ENCODE results near the gene TCF3. TPM values are rescaled to one million over a fixed set of nuclear protein-coding genes. Genes with fewer than 3 reads are reported as not detected.
A peak's percentile ranks its signal among the peaks of the same experiment; 100 is the strongest.
"Not testable (repeated sequence)": the region's sequence is repeated elsewhere in the genome, so short reads cannot be mapped to it uniquely, and the experiment has no call there.

The TCF3 gene
- total and polyA plus RNA-seq, 4 donors = 5.2 to 119 (median 12.8) TPM

DNA sequence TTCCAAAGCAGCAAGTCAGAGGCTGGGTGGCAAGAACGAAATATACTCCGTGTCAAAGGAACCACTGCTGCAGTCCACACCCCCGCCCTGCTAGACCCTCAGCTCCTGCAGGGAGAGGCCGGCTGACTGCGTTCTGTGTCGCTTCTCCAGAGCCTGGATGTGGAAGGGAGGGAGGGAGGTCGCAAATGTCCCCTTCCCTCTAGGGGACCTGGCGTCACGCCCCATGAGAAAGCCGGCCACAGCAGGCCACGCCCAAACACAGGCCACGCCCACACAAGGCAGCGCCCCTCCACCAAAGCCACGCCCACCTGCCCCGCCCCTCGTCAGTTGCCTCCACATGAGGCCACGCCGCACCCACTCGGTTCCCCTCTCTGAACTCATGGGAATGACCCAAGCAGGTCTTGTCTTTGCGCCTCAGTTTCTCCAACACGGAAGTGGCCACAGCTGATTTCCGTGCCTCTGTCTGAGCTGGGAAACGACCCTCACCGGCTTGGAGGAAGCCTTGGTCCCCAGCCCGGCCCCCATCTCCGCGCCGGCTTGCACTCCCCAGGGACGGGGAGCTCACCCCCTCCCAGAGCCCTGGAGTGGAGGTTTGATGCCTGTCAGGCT is 38.4 kb upstream of the TCF3 start:
- H3K36me3 ChIP-seq (ENCODE audit: control insufficient read depth in 4 of 4, insufficient read depth in 3 of 4, low read depth in 1 of 4, low read length in 3 of 4) = no peaks in the 10 kb centered on the region
- H3K27ac ChIP-seq (ENCODE audit: low read depth in 1 of 2, low read length in 2 of 2) = no peak overlapping the region
- no peaks in the 10 kb centered on the region for H3K4me1 ChIP-seq (ENCODE audit: control insufficient read depth in 4 of 4, insufficient read depth in 4 of 4, low read length in 3 of 4)
- peaks cover 0 to 3% (median under 1%) of the 10 kb centered on the region in 4 donors for H3K9me3 ChIP-seq (ENCODE audit: control insufficient read depth in 4 of 4, low read length in 3 of 4)
- no peak overlapping the region for H3K4me3 ChIP-seq (ENCODE audit: low read depth in 1 of 3, low read length in 3 of 3)
- no peak overlapping the region for H3K9ac ChIP-seq (ENCODE audit: low read depth in 1 of 2, low read length in 2 of 2)
- 17% methylated on average over 29 of the region's 29 CpGs for WGBS
- no peak for TF ChIP-seq RAD21 (IDR thresholded peaks at IDR 0.05)
- TF ChIP-seq, protein P1, sequence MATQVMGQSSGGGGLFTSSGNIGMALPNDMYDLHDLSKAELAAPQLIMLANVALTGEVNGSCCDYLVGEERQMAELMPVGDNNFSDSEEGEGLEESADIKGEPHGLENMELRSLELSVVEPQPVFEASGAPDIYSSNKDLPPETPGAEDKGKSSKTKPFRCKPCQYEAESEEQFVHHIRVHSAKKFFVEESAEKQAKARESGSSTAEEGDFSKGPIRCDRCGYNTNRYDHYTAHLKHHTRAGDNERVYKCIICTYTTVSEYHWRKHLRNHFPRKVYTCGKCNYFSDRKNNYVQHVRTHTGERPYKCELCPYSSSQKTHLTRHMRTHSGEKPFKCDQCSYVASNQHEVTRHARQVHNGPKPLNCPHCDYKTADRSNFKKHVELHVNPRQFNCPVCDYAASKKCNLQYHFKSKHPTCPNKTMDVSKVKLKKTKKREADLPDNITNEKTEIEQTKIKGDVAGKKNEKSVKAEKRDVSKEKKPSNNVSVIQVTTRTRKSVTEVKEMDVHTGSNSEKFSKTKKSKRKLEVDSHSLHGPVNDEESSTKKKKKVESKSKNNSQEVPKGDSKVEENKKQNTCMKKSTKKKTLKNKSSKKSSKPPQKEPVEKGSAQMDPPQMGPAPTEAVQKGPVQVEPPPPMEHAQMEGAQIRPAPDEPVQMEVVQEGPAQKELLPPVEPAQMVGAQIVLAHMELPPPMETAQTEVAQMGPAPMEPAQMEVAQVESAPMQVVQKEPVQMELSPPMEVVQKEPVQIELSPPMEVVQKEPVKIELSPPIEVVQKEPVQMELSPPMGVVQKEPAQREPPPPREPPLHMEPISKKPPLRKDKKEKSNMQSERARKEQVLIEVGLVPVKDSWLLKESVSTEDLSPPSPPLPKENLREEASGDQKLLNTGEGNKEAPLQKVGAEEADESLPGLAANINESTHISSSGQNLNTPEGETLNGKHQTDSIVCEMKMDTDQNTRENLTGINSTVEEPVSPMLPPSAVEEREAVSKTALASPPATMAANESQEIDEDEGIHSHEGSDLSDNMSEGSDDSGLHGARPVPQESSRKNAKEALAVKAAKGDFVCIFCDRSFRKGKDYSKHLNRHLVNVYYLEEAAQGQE (IDR thresholded peaks at IDR 0.05) = no peak
- TF ChIP-seq SP1 (IDR thresholded peaks at IDR 0.05) = no peak
- TF ChIP-seq YY1 (IDR thresholded peaks at IDR 0.05) = no peak
- TF ChIP-seq NR2F2 (IDR thresholded peaks at IDR 0.05) = no peak
- no peak for TF ChIP-seq HNF4G (IDR thresholded peaks at IDR 0.05)
- TF ChIP-seq, protein P2, sequence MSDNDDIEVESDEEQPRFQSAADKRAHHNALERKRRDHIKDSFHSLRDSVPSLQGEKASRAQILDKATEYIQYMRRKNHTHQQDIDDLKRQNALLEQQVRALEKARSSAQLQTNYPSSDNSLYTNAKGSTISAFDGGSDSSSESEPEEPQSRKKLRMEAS (IDR thresholded peaks at IDR 0.05) = no peak
- TF ChIP-seq FOXA1 (IDR thresholded peaks at IDR 0.05) = no peak
- TF ChIP-seq HNF4A (conservative IDR thresholded peaks at IDR 0.05) = no peak
- TF ChIP-seq, protein P3, sequence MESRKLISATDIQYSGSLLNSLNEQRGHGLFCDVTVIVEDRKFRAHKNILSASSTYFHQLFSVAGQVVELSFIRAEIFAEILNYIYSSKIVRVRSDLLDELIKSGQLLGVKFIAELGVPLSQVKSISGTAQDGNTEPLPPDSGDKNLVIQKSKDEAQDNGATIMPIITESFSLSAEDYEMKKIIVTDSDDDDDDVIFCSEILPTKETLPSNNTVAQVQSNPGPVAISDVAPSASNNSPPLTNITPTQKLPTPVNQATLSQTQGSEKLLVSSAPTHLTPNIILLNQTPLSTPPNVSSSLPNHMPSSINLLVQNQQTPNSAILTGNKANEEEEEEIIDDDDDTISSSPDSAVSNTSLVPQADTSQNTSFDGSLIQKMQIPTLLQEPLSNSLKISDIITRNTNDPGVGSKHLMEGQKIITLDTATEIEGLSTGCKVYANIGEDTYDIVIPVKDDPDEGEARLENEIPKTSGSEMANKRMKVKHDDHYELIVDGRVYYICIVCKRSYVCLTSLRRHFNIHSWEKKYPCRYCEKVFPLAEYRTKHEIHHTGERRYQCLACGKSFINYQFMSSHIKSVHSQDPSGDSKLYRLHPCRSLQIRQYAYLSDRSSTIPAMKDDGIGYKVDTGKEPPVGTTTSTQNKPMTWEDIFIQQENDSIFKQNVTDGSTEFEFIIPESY (IDR thresholded peaks at IDR 0.05) = no peak
- TF ChIP-seq, protein P4, sequence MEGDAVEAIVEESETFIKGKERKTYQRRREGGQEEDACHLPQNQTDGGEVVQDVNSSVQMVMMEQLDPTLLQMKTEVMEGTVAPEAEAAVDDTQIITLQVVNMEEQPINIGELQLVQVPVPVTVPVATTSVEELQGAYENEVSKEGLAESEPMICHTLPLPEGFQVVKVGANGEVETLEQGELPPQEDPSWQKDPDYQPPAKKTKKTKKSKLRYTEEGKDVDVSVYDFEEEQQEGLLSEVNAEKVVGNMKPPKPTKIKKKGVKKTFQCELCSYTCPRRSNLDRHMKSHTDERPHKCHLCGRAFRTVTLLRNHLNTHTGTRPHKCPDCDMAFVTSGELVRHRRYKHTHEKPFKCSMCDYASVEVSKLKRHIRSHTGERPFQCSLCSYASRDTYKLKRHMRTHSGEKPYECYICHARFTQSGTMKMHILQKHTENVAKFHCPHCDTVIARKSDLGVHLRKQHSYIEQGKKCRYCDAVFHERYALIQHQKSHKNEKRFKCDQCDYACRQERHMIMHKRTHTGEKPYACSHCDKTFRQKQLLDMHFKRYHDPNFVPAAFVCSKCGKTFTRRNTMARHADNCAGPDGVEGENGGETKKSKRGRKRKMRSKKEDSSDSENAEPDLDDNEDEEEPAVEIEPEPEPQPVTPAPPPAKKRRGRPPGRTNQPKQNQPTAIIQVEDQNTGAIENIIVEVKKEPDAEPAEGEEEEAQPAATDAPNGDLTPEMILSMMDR (IDR thresholded peaks at IDR 0.05; ENCODE audit: low read depth, low read length, missing input control) = no peak
- no peak for TF ChIP-seq FOXA2 (IDR thresholded peaks at IDR 0.05)
- TF ChIP-seq, protein P5, sequence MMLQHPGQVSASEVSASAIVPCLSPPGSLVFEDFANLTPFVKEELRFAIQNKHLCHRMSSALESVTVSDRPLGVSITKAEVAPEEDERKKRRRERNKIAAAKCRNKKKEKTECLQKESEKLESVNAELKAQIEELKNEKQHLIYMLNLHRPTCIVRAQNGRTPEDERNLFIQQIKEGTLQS (IDR thresholded peaks at IDR 0.05) = no peak
- TF ChIP-seq JUND (IDR thresholded peaks at IDR 0.05) = no peak
- TF ChIP-seq RXRA (IDR thresholded peaks at IDR 0.05) = no peak
- peak; percentile 85 for DNase-seq (ENCODE audit: low spot score)
- peaks cover 2 to 7% (median 6%) of the 10 kb centered on the region in 4 donors for H3K27me3 ChIP-seq (ENCODE audit: control insufficient read depth in 4 of 4, insufficient read depth in 4 of 4, low read length in 3 of 4)

DNA sequence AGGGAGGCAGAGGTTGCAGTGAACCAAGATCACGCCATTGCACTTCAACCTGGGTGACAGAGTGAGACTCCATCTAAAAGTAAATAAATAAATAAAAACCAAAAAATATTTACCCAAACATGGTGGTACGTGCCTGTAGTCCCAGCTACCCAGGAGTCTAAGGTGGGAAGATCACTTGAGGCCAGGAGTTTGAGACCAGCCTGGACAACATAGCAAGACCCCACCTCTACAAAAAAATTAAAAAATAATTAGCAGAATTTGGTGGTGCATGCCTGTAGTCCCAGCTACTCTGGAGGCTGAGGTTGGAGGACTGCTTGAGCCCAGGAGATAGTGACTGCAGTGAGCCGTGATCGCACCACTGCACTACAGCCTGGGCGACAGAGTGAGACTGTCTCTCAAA is 33.4 kb upstream of the TCF3 start:
- H3K4me1 ChIP-seq (ENCODE audit: control insufficient read depth in 4 of 4, insufficient read depth in 4 of 4, low read length in 3 of 4); H3K27me3 ChIP-seq (ENCODE audit: control insufficient read depth in 4 of 4, insufficient read depth in 4 of 4, low read length in 3 of 4); H3K9ac ChIP-seq (ENCODE audit: low read depth in 1 of 2, low read length in 2 of 2); H3K9me3 ChIP-seq (ENCODE audit: control insufficient read depth in 4 of 4, low read length in 3 of 4); H3K27ac ChIP-seq (ENCODE audit: low read depth in 1 of 2, low read length in 2 of 2); H3K36me3 ChIP-seq (ENCODE audit: control insufficient read depth in 4 of 4, insufficient read depth in 3 of 4, low read depth in 1 of 4, low read length in 3 of 4); DNase-seq (ENCODE audit: low spot score); H3K4me3 ChIP-seq (ENCODE audit: low read depth in 1 of 3, low read length in 3 of 3): not testable (repeated sequence)
- WGBS = 87% methylated on average over 5 of the region's 5 CpGs
